ENCODE data around the gene PRKN.

DNA sequence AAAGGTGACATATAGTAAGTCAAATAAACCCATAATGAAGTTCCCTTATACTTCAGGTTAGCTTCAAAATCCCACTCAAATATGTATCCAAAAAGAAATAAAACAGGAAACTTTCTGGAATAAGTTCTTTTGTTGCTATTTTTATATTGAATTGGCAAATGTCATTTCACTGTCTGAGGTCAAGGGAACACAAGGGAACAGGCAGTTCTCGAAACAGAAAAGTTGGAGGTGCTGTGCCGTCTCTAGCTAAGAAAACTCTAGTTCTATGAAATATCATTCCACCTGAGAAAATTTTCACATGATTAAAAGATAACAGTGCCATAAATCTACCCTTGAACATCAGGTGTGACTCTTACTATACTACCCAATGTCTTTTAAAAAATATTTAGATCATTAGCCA lies 358.5 kb downstream of the PRKN start:
- TF ChIP-seq, protein P1, sequence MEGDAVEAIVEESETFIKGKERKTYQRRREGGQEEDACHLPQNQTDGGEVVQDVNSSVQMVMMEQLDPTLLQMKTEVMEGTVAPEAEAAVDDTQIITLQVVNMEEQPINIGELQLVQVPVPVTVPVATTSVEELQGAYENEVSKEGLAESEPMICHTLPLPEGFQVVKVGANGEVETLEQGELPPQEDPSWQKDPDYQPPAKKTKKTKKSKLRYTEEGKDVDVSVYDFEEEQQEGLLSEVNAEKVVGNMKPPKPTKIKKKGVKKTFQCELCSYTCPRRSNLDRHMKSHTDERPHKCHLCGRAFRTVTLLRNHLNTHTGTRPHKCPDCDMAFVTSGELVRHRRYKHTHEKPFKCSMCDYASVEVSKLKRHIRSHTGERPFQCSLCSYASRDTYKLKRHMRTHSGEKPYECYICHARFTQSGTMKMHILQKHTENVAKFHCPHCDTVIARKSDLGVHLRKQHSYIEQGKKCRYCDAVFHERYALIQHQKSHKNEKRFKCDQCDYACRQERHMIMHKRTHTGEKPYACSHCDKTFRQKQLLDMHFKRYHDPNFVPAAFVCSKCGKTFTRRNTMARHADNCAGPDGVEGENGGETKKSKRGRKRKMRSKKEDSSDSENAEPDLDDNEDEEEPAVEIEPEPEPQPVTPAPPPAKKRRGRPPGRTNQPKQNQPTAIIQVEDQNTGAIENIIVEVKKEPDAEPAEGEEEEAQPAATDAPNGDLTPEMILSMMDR (IDR thresholded peaks at IDR 0.05): no peak
- no peak for TF ChIP-seq POLR2A (IDR thresholded peaks at IDR 0.05)
